NCI-H2196 treated with DMSO at 0.1 percent for 48 hours (cell line): ENCODE measurements around the gene BPIFB3.

ENCODE experiments used
- DNase-seq: peaks from one replicate; lab custom pipeline; 2025; ENCODE audit not compliant: unreplicated experiment; lab: John Stamatoyannopoulos, UW

Gene BPIFB3

GRCh38 chr20:33059741-33060390 is 6.2 kb downstream of the BPIFB3 start:
- DNase-seq: no peak

- DNase-seq: no peak
These were observed 7.9 kb downstream of the BPIFB3 start for GRCh38 chr20:33061658-33062028.

- no peak for DNase-seq
These were observed 8.6 kb downstream of the BPIFB3 start for GRCh38 chr20:33062105-33062824.

- no peak for DNase-seq
These were observed 9.1 kb downstream of the BPIFB3 start for GRCh38 chr20:33062825-33063149.

GRCh38 chr20:33063271-33063670 is 9.6 kb downstream of the BPIFB3 start:
- DNase-seq: no peak

- DNase-seq: no peak
These were observed 11.0 kb downstream of the BPIFB3 start for GRCh38 chr20:33064572-33065287.

- no peak for DNase-seq
These were observed 12.1 kb downstream of the BPIFB3 start for GRCh38 chr20:33065785-33066184.

- no peak for DNase-seq
These were observed 14.1 kb downstream of the BPIFB3 start for GRCh38 chr20:33067806-33068205.

- DNase-seq: no peak
These were observed 14.7 kb downstream of the BPIFB3 start for GRCh38 chr20:33068251-33068939.

- no peak for DNase-seq
These were observed 16.0 kb downstream of the BPIFB3 start for GRCh38 chr20:33069673-33070072.

GRCh38 chr20:33070111-33071053 is 16.7 kb downstream of the BPIFB3 start:
- no peak for DNase-seq

- DNase-seq: no peak
These were observed 17.5 kb downstream of the BPIFB3 start for GRCh38 chr20:33071198-33071597.

- DNase-seq: no peak
These were observed 18.7 kb downstream of the BPIFB3 start for GRCh38 chr20:33072362-33072761.

GRCh38 chr20:33072813-33073212 is 19.1 kb downstream of the BPIFB3 start:
- DNase-seq: no peak

- no peak for DNase-seq
These were observed 21.0 kb downstream of the BPIFB3 start for GRCh38 chr20:33074675-33075074.

- DNase-seq: no peak
These were observed 21.6 kb downstream of the BPIFB3 start for GRCh38 chr20:33075281-33075680.

- no peak for DNase-seq
These were observed 23.1 kb downstream of the BPIFB3 start for GRCh38 chr20:33076662-33077372.

GRCh38 chr20:33079259-33079658 is 25.6 kb downstream of the BPIFB3 start, which contains the start of gene BPIFB4:
BPIFB4 (plus strand) TSS chr20:33079643; CDS start chr20:33081527, 1,884 bp downstream.
- no peak for DNase-seq

- no peak for DNase-seq
These were observed 27.9 kb downstream of the BPIFB3 start for GRCh38 chr20:33081411-33082154.
